A549 (cell line): ENCODE measurements around the gene ALOX12. TPM values are rescaled to one million over a fixed set of nuclear protein-coding genes. Genes with fewer than 3 reads are reported as not detected.

ENCODE experiments used
- ATAC-seq, 2 experiments: fragments of 200-7000 bp in 1 of 2; fragments of >200 bp in 1 of 2; cut with Nextera tagmentation in 1 of 2; cut with Tn5 transposase in 1 of 2; 3 replicates each; pipeline versions ENCODE4 v1.8.0 to v1.9.1; 2018 to 2020; ENCODE audit warnings: mild to moderate bottlenecking in 1 of 2, moderate library complexity in 1 of 2
- CTCF ChIA-PET: fragments of 300-600 bp; sonication (Branson Sonifier 250); formaldehyde crosslinking; extraction: SDS; loops from one replicate; lab custom pipeline; 2021; ENCODE audit warnings: antibody characterized with exemption, inconsistent platforms; lab: Yijun Ruan, JAX
- POLR2A ChIA-PET: fragments of 350-600 bp; formaldehyde crosslinking; extraction: SDS; loops from one replicate; lab custom pipeline; 2021; ENCODE audit warnings: antibody characterized with exemption, inconsistent platforms; lab: Yijun Ruan, JAX
- DNase-seq, 2 experiments: peaks; one replicate each; pipeline versions ENCODE4 v3.0.0 to v3.0.0-alpha.2; 2011 to 2016; ENCODE audit warnings: low read depth in 1 of 2, low spot score in 1 of 2
- FAIRE-seq: peaks from 2 replicates; lab custom pipeline; 2011; peaks lifted over from hg19 to GRCh38; lab: Jason Lieb, UNC
- H3K27ac ChIP-seq, 2 experiments: fragments of >200 bp; sonication (Bioruptor Twin); formaldehyde crosslinking; 3 replicates each; pipeline ENCODE4 v1.5.1; 2016 to 2017
- H3K4me1 ChIP-seq: fragments of >200 bp; sonication (Bioruptor Twin); formaldehyde crosslinking; 3 replicates; pipeline ENCODE4 v1.6.1; 2016
- H3K4me2 ChIP-seq: fragments of >200 bp; sonication (Bioruptor Twin); formaldehyde crosslinking; 3 replicates; pipeline ENCODE4 v1.6.1; 2016
- H3K4me3 ChIP-seq: fragments of >200 bp; sonication (Bioruptor Twin); formaldehyde crosslinking; 3 replicates; pipeline ENCODE4 v1.5.1; 2016
- H3K9me3 ChIP-seq: fragments of >200 bp; sonication (Bioruptor Twin); formaldehyde crosslinking; 3 replicates; pipeline ENCODE4 v1.6.1; 2016
- EHF ChIP-seq: fragments of 250-450 bp; sonication (Bioruptor Pico); IDR thresholded peaks from 2 replicates; pipeline ENCODE4 v1.5.0; 2020; ENCODE audit warnings: mild to moderate bottlenecking
- FOSL2 ChIP-seq, 2 experiments: fragments of 450-650 bp in 1 of 2; fragments of >200 bp in 1 of 2; sonication (Bioruptor Twin) in 1 of 2; formaldehyde crosslinking; IDR thresholded peaks; 2 replicates each; pipeline versions ENCODE4 v1.5.0 to v1.6.1; 2016 to 2020; ENCODE audit warnings: mild to moderate bottlenecking in 1 of 2, moderate library complexity in 1 of 2
- JUNB ChIP-seq: fragments of >200 bp; sonication (Bioruptor Twin); formaldehyde crosslinking; IDR thresholded peaks from 2 replicates; pipeline ENCODE4 v1.6.1; 2016
- KDM5A ChIP-seq: fragments of 200-600 bp; sonication (generic); IDR thresholded peaks from 2 replicates; pipeline ENCODE4 v1.6.1; 2016; ENCODE audit warnings: antibody characterized with exemption, mild to moderate bottlenecking
- MYC ChIP-seq: IDR thresholded peaks from 2 replicates; pipeline ENCODE4 v1.6.1; 2012; ENCODE audit warnings: mild to moderate bottlenecking, inconsistent platforms, low read length, improper control_type of control experiment, borderline replicate concordance
- NFE2L2 ChIP-seq: fragments of 150-350 bp; conservative IDR thresholded peaks from 2 replicates; pipeline ENCODE4 v1.6.1; 2014; ENCODE audit warnings: low read length
- NR3C1 ChIP-seq: fragments of >200 bp; sonication (Bioruptor Twin); formaldehyde crosslinking; IDR thresholded peaks from 3 replicates; pipeline ENCODE4 v1.6.1; 2017
- PHF8 ChIP-seq: fragments of 200-600 bp; sonication (generic); IDR thresholded peaks from 2 replicates; pipeline ENCODE4 v1.6.1; 2016; ENCODE audit warnings: low read depth, mild to moderate bottlenecking, antibody characterized with exemption, moderate library complexity, borderline replicate concordance
- RAD21 ChIP-seq, 2 experiments: fragments of >200 bp in 1 of 2; sonication (Bioruptor Twin) in 1 of 2; formaldehyde crosslinking in 1 of 2; IDR thresholded peaks in 1 of 2; conservative IDR thresholded peaks in 1 of 2; 2 replicates in 1 of 2; 3 replicates in 1 of 2; pipeline ENCODE4 v1.6.1; 2012 to 2018; ENCODE audit warnings: inconsistent platforms in 1 of 2
- TFCP2L1 ChIP-seq: fragments of 250-450 bp; sonication (Bioruptor Pico); IDR thresholded peaks from 2 replicates; pipeline ENCODE4 v1.5.0; 2021; ENCODE audit warnings: mild to moderate bottlenecking
- TP53 ChIP-seq: fragments of 250-450 bp; sonication (Bioruptor Pico); IDR thresholded peaks from 2 replicates; pipeline ENCODE4 v1.5.0; 2021; ENCODE audit warnings: mild to moderate bottlenecking, moderate library complexity
- ZFP36 ChIP-seq: fragments of 450-650 bp; IDR thresholded peaks from 2 replicates; pipeline ENCODE4 v1.6.1; 2014; ENCODE audit warnings: borderline replicate concordance; ENCODE audit not compliant: partially characterized antibody
- ZSCAN20 ChIP-seq: fragments of 250-450 bp; sonication (Bioruptor Pico); IDR thresholded peaks from 2 replicates; pipeline ENCODE4 v1.8.0; 2022; ENCODE audit warnings: mild to moderate bottlenecking, moderate library complexity
- WGBS: methylation state at CpG from one replicate; pipeline ENCODE4 v1.1.6; 2017; ENCODE audit errors: missing lambda C conversion rate; 5-methylcytosine and 5-hydroxymethylcytosine counted together
- polyA plus RNA-seq, 4 experiments: library from polyadenylated mRNA; depleted of rRNA in 3 of 4; stranded (reverse); fragments of >200 nt; fragmentation: RNase III in 1 of 4; extraction: RNeasy Plus Mini Kit Qiagen cat#74134 plus additional on column Dnase treatment in 1 of 4; gene quantifications; 2 replicates in 3 of 4; 3 replicates in 1 of 4; pipeline ENCODE4 v1.2.3, GENCODE V29; 2011 to 2017
- TF ChIP-seq, protein P1 (sequence below): fragments of 450-650 bp; IDR thresholded peaks from 2 replicates; pipeline ENCODE4 v1.6.1; 2014; ENCODE audit warnings: antibody characterized with exemption
- TF ChIP-seq, protein P2 (sequence below): fragments of >200 bp; sonication (Bioruptor Twin); formaldehyde crosslinking; IDR thresholded peaks from 3 replicates; pipeline ENCODE4 v1.6.1; 2016
- TF ChIP-seq, protein P3 (sequence below): fragments of 200-600 bp; sonication (generic); IDR thresholded peaks from 2 replicates; pipeline ENCODE4 v1.6.1; 2016; ENCODE audit warnings: antibody characterized with exemption, mild to moderate bottlenecking, moderate library complexity

ALOX12 gene
- polyA plus RNA-seq, 2 of the 4 experiments (the other 2 are of a cell fraction): not detected

DNA sequence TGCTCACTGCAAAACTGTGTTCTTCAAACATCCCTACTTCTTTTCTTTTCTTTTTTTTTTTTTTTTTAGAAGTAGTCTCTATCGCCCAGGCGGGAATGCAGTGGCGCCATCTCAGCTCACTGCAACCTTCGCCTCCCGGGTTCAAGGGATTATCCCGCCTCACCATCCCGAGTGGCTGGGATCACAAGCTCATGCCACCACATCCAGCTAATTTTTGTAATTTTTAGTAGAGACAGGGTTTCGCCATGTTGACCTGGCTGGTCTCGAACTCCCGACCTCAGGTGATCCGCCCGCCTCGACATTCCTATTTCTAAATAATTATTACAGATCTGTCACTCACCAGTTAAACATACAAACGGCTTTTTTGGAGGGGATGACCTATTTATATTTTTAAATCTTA, 15.6 kb downstream of the ALOX12 start:
- Histone ChIP-seq H3K4me3 (peak overlapping the region; percentile 81), H3K4me2 (peak overlapping the region; percentile 91)
- CTCF ChIA-PET: interaction anchor here (0.7 to 15.6 kb wide), 8 partner anchors 9 to 475 kb away, joined by 3 to 293 read pairs (median 6); no protein-coding TSS in a partner anchor
- DNase-seq: no peak
- no peak for FAIRE-seq
- TF ChIP-seq RAD21 (conservative IDR thresholded peaks at IDR 0.05 in 1 of 2, IDR thresholded peaks at IDR 0.05 in 1 of 2) (no peak), JUNB (0 out of 2 replicates have a peak, but pooled peaks have one; percentile 14)
- TF ChIP-seq, all 56 proteins: peak for 1
- H3K27ac ChIP-seq: peak overlapping the region; percentile 90 to 99
- peaks cover 15% of the 10 kb centered on the region for H3K4me1 ChIP-seq
- H3K9me3 ChIP-seq: no peaks in the 10 kb centered on the region
- POLR2A ChIA-PET: interaction anchor here (1.1 kb wide), 1 partner anchor 99 kb away, joined by 3 read pairs; no protein-coding TSS in a partner anchor
- ATAC-seq: no peak
- 36% methylated on average over 14 of the region's 14 CpGs for WGBS

DNA sequence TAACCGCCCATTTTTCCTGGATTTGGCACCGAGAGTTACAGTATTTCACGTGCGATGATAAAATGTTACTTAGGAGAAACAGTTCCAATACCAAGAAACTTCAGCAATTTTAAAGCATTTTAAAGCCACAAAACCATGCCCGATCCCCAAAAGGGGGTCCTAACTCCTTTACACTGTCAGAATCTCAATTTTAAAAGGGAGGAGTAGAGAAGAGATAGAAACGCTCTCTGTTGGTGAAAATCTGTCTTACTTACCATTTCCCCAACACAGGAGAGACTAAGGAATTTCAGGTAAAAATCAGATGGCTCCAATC, 16.0 kb downstream of the ALOX12 start:
- ATAC-seq (no peak), FAIRE-seq (no peak), DNase-seq (no peak)
- ChIA-PET CTCF (interaction anchor here (0.7 to 15.6 kb wide), 6 partner anchors 10 to 476 kb away, joined by 3 to 293 read pairs (median 6); no protein-coding TSS in a partner anchor), POLR2A (interaction anchor here (0.6 to 1.1 kb wide), 2 partner anchors 24 to 100 kb away, joined by 3 to 5 read pairs; partner anchors contain the start of gene SLC16A13)
- Histone ChIP-seq H3K4me2 (peak overlapping the region; percentile 91), H3K9me3 (no peaks in the 10 kb centered on the region), H3K4me1 (peaks cover 15% of the 10 kb centered on the region), H3K27ac (peak overlapping the region; percentile 90 to 99), H3K4me3 (peak overlapping the region; percentile 81)
- TF ChIP-seq KDM5A: peak; percentile 92
- TF ChIP-seq PHF8: peak; percentile 60; the same call in 1 of the 2 replicates
- TF ChIP-seq, protein P1, sequence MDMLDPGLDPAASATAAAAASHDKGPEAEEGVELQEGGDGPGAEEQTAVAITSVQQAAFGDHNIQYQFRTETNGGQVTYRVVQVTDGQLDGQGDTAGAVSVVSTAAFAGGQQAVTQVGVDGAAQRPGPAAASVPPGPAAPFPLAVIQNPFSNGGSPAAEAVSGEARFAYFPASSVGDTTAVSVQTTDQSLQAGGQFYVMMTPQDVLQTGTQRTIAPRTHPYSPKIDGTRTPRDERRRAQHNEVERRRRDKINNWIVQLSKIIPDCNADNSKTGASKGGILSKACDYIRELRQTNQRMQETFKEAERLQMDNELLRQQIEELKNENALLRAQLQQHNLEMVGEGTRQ: no peak
- no peak for TF ChIP-seq NFE2L2
- TF ChIP-seq EHF (CRISPR knock-in tag): no peak
- TF ChIP-seq TP53 (CRISPR knock-in tag): no peak
- TF ChIP-seq TFCP2L1 (CRISPR knock-in tag): no peak
- TF ChIP-seq NR3C1: no peak
- no peak for TF ChIP-seq ZSCAN20 (CRISPR knock-in tag)
- no peak for TF ChIP-seq FOSL2 (IDR thresholded peaks at IDR 0.05)
- TF ChIP-seq FOSL2 (CRISPR knock-in tag; IDR thresholded peaks at IDR 0.05): no peak
- TF ChIP-seq, protein P2, sequence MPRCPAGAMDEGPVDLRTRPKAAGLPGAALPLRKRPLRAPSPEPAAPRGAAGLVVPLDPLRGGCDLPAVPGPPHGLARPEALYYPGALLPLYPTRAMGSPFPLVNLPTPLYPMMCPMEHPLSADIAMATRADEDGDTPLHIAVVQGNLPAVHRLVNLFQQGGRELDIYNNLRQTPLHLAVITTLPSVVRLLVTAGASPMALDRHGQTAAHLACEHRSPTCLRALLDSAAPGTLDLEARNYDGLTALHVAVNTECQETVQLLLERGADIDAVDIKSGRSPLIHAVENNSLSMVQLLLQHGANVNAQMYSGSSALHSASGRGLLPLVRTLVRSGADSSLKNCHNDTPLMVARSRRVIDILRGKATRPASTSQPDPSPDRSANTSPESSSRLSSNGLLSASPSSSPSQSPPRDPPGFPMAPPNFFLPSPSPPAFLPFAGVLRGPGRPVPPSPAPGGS: no peak
- TF ChIP-seq, protein P3, sequence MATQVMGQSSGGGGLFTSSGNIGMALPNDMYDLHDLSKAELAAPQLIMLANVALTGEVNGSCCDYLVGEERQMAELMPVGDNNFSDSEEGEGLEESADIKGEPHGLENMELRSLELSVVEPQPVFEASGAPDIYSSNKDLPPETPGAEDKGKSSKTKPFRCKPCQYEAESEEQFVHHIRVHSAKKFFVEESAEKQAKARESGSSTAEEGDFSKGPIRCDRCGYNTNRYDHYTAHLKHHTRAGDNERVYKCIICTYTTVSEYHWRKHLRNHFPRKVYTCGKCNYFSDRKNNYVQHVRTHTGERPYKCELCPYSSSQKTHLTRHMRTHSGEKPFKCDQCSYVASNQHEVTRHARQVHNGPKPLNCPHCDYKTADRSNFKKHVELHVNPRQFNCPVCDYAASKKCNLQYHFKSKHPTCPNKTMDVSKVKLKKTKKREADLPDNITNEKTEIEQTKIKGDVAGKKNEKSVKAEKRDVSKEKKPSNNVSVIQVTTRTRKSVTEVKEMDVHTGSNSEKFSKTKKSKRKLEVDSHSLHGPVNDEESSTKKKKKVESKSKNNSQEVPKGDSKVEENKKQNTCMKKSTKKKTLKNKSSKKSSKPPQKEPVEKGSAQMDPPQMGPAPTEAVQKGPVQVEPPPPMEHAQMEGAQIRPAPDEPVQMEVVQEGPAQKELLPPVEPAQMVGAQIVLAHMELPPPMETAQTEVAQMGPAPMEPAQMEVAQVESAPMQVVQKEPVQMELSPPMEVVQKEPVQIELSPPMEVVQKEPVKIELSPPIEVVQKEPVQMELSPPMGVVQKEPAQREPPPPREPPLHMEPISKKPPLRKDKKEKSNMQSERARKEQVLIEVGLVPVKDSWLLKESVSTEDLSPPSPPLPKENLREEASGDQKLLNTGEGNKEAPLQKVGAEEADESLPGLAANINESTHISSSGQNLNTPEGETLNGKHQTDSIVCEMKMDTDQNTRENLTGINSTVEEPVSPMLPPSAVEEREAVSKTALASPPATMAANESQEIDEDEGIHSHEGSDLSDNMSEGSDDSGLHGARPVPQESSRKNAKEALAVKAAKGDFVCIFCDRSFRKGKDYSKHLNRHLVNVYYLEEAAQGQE: no peak; the same call in 1 of the 2 replicates
- TF ChIP-seq MYC: no peak
- TF ChIP-seq ZFP36: no peak
- 1% methylated on average over 6 of the region's 6 CpGs for WGBS
